Measurements from ENCODE around the gene CTXND1.

DNA sequence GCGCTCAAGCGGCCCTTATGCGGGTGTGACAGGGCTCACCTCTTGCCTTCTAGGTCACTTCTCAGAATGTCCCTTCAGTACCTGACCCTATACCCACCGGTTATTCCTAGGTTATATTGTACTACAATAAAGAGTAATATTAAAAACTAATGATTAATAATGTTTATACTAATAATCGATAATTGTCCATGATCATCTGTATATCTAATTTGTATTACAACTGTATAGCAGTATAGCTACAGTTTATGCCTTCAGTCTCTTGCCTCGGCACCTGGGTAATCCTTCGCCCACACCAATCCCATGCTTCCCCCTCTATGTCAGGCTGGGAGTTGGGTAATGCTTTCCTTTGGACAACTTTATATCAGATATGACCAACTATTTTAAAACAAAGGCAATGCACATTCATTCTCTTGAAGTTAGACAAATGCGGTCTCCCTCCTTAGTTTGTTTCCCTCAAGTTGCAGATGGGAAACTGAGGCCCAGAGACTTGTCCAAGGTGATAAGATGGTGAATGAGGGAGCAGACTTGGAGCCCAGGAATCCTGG is 95.8 kb downstream of the CTXND1 start:
- TF ChIP-seq POLR2A (IDR thresholded peaks at IDR 0.05) (no peak), POLR2AphosphoS5 (IDR thresholded peaks at IDR 0.05) (no peak)
- TF ChIP-seq, protein P1, sequence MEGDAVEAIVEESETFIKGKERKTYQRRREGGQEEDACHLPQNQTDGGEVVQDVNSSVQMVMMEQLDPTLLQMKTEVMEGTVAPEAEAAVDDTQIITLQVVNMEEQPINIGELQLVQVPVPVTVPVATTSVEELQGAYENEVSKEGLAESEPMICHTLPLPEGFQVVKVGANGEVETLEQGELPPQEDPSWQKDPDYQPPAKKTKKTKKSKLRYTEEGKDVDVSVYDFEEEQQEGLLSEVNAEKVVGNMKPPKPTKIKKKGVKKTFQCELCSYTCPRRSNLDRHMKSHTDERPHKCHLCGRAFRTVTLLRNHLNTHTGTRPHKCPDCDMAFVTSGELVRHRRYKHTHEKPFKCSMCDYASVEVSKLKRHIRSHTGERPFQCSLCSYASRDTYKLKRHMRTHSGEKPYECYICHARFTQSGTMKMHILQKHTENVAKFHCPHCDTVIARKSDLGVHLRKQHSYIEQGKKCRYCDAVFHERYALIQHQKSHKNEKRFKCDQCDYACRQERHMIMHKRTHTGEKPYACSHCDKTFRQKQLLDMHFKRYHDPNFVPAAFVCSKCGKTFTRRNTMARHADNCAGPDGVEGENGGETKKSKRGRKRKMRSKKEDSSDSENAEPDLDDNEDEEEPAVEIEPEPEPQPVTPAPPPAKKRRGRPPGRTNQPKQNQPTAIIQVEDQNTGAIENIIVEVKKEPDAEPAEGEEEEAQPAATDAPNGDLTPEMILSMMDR (IDR thresholded peaks at IDR 0.05) = no peak
